Endothelial cell (in vitro differentiated cells): ENCODE measurements around the gene DEFB124. TPM values are rescaled to one million over a fixed set of nuclear protein-coding genes. Genes with fewer than 3 reads are reported as not detected.

Experiments used
- DNase-seq: peaks from one replicate; pipeline ENCODE4 v3.0.0; 2021; ENCODE audit warnings: low spot score
- H3K27ac Mint-ChIP-seq: one replicate; pipeline ENCODE4 v1.8.0; 2021; ENCODE audit warnings: mixed read lengths, inconsistent platforms; ENCODE audit not compliant: unreplicated experiment
- H3K27me3 Mint-ChIP-seq: one replicate; pipeline ENCODE4 v1.8.0; 2021; ENCODE audit warnings: mild to moderate bottlenecking, moderate library complexity, mixed read lengths, inconsistent platforms; ENCODE audit not compliant: unreplicated experiment
- H3K36me3 Mint-ChIP-seq: one replicate; pipeline ENCODE4 v1.8.0; 2021; ENCODE audit warnings: mild to moderate bottlenecking, low read depth, mixed read lengths, inconsistent platforms; ENCODE audit not compliant: unreplicated experiment
- H3K4me1 Mint-ChIP-seq: one replicate; pipeline ENCODE4 v1.8.0; 2021; ENCODE audit warnings: mild to moderate bottlenecking, mixed read lengths, inconsistent platforms; ENCODE audit not compliant: unreplicated experiment
- H3K4me3 Mint-ChIP-seq: one replicate; pipeline ENCODE4 v1.8.0; 2021; ENCODE audit warnings: mild to moderate bottlenecking, mixed read lengths, inconsistent platforms; ENCODE audit not compliant: unreplicated experiment
- H3K9me3 Mint-ChIP-seq: one replicate; pipeline ENCODE4 v1.8.0; 2021; ENCODE audit warnings: mixed read lengths, inconsistent platforms; ENCODE audit not compliant: unreplicated experiment
- total RNA-seq: library from RNA; stranded (reverse); fragmentation: NEBNext Ultra II Directional; extraction: Animal tissue kit (Norgen Biotek cat#: 25700); gene quantifications from one replicate; pipeline ENCODE4 v1.2.1, GENCODE V29; 2021; ENCODE audit not compliant: unreplicated experiment
- TF ChIP-seq, protein P1 (sequence below): fragments of 200-600 bp; sonication (generic); IDR thresholded peaks from one replicate; pipeline ENCODE4 v1.5.0; 2021; ENCODE audit warnings: antibody characterized with exemption; ENCODE audit not compliant: unreplicated experiment

DEFB124 gene
- total RNA-seq, 1 donor from 2014 or later, result not detected

DNA sequence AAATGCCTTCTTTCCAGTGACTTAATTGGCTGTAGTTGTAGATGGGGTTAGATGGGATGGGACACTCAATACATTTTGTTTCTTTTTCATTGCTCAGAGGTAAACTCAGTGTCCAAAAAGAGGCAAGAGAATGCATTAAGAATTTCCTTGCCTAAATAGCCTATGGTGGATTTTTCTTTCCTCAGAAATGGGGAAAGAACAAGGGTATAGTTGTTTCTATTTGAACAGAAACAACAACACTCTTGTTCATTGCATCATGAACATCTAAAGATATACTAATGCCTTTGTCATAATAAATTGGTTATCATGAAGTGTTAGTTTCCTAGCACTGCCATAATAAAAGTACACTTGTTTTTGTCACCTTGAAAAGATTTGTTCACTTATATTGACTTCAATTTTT, 49.1 kb downstream of the DEFB124 start:
- Mint-ChIP-seq H3K4me1 (no peaks in the 10 kb centered on the region), H3K4me3 (no peak overlapping the region), H3K36me3 (peaks cover 8% of the 10 kb centered on the region), H3K27ac (no peak overlapping the region), H3K9me3 (peaks cover 20% of the 10 kb centered on the region), H3K27me3 (no peaks in the 10 kb centered on the region)
- TF ChIP-seq, protein P1, sequence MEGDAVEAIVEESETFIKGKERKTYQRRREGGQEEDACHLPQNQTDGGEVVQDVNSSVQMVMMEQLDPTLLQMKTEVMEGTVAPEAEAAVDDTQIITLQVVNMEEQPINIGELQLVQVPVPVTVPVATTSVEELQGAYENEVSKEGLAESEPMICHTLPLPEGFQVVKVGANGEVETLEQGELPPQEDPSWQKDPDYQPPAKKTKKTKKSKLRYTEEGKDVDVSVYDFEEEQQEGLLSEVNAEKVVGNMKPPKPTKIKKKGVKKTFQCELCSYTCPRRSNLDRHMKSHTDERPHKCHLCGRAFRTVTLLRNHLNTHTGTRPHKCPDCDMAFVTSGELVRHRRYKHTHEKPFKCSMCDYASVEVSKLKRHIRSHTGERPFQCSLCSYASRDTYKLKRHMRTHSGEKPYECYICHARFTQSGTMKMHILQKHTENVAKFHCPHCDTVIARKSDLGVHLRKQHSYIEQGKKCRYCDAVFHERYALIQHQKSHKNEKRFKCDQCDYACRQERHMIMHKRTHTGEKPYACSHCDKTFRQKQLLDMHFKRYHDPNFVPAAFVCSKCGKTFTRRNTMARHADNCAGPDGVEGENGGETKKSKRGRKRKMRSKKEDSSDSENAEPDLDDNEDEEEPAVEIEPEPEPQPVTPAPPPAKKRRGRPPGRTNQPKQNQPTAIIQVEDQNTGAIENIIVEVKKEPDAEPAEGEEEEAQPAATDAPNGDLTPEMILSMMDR, result no peak
- DNase-seq, result no peak

DNA sequence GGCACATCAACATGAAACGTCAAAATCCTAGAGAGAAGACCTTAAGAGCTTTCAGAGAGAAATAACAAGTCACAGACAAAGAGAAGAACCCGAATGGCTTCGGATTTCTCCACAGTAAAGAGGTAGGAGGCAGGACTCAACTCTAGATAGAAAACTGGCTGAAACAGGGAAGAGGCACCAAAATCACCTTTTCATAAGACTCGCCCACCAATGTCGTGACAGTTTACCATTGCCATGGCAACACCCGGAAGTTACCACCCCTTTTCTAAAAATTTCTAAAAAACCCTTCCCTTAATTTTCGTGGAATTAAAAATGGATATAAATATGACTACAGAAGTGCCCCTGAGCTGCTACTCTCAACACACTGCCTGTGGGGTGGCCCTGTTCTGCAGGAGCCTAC, 56.6 kb downstream of the DEFB124 start:
- Mint-ChIP-seq H3K4me1 (no peaks in the 10 kb centered on the region), H3K4me3 (no peak overlapping the region), H3K27me3 (peaks cover 3% of the 10 kb centered on the region), H3K27ac (no peak overlapping the region), H3K36me3 (no peaks in the 10 kb centered on the region), H3K9me3 (peaks cover 33% of the 10 kb centered on the region)
- TF ChIP-seq, protein P1, result no peak
- no peak for DNase-seq

DNA sequence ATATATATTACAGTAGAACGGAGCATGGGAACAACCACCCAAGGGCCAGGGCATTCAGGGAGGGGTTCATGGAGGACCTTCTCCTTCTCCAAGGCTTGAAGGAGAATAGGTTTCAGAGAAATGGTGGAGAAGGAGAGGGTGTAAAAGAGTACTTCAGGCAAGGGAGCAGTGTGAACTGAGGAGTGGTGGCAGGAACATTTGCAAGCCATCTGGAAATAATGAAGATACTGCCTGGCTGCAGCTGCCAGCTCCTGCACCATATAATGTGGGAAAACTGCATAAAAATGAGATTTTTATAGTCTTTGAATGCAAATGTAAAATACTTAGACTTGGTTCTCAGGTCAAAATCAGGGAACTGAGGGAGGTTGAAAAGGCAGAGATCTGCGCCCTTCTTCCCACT, 59.3 kb downstream of the DEFB124 start:
- no peaks in the 10 kb centered on the region for H3K4me1 Mint-ChIP-seq
- H3K36me3 Mint-ChIP-seq, result no peaks in the 10 kb centered on the region
- TF ChIP-seq, protein P1, result no peak
- no peak for DNase-seq
- no peak overlapping the region for H3K27ac Mint-ChIP-seq
- peaks cover 7% of the 10 kb centered on the region for H3K27me3 Mint-ChIP-seq
- no peak overlapping the region for H3K4me3 Mint-ChIP-seq
- peaks cover 28% of the 10 kb centered on the region for H3K9me3 Mint-ChIP-seq

Other genes starting within 250 kb of the DEFB124 start
- gene DEFB115, start 217.5 kb downstream of the DEFB124 start, total RNA-seq, result not detected
- not detected for gene DEFB116, start 166.5 kb downstream of the DEFB124 start, total RNA-seq
- not detected for gene DEFB118, start 106.5 kb downstream of the DEFB124 start, total RNA-seq
- not detected for gene DEFB119, start 84.5 kb downstream of the DEFB124 start, total RNA-seq
- not detected for gene DEFB121, start 68.9 kb downstream of the DEFB124 start, total RNA-seq
- gene DEFB123, start 34.5 kb downstream of the DEFB124 start, total RNA-seq, result not detected
- not detected for gene REM1, start 161 bp upstream of the DEFB124 start, total RNA-seq
- gene HM13, start 39.3 kb upstream of the DEFB124 start, total RNA-seq, result 153 TPM
- gene ID1, start 130.2 kb upstream of the DEFB124 start, total RNA-seq, result 85.2 TPM
- gene COX4I2, start 162.8 kb upstream of the DEFB124 start, total RNA-seq, result not detected
- 52.9 TPM for gene BCL2L1, start 247.7 kb upstream of the DEFB124 start, total RNA-seq